Measurements from ENCODE around the gene ATG3. TPM values are rescaled to one million over a fixed set of nuclear protein-coding genes. Genes with fewer than 3 reads are reported as not detected.
A peak's percentile ranks its signal among the peaks of the same experiment; 100 is the strongest.

Gene ATG3
- 10 to 100 TPM; 25.7 to 76.2 (median 62.2) TPM for total RNA-seq
- polyA plus RNA-seq: 10 to 100 TPM; 28.9 to 54.1 (median 48.4) TPM
- long read RNA-seq, donor 1, transcript ATG3-201 (12 exons, 1,570 nt): major isoform, 6 of 11 reads
- long read RNA-seq, donor 1, partial matches to known transcripts: 0 of 11 reads
- long read RNA-seq, donor 1, other reads (novel, unspliced or antisense): 0 of 11 reads
- long read RNA-seq, donor 2, transcript ATG3-207 (2 exons, 2,758 nt): minor isoform, 6 of 22 reads
- long read RNA-seq, donor 2, transcript ATG3-201 (12 exons, 1,570 nt): major isoform, 13 of 22 reads
- long read RNA-seq, donor 2, partial matches to known transcripts: 0 of 22 reads
- long read RNA-seq, donor 2, other reads (novel, unspliced or antisense): 0 of 22 reads
- long read RNA-seq, donor 3, transcript ATG3-201 (12 exons, 1,570 nt): major isoform, 9 of 9 reads
- long read RNA-seq, donor 3, partial matches to known transcripts: 0 of 9 reads
- long read RNA-seq, donor 3, other reads (novel, unspliced or antisense): 0 of 9 reads
- long read RNA-seq, donor 4: 0 reads
- long read RNA-seq, donor 5, transcript ATG3-201 (12 exons, 1,570 nt): major isoform, 8 of 12 reads
- long read RNA-seq, donor 5, partial matches to known transcripts: 0 of 12 reads
- long read RNA-seq, donor 5, other reads (novel, unspliced or antisense): 0 of 12 reads
- long read RNA-seq, donor 6: 0 reads
- long read RNA-seq, donor 7, transcript ATG3-201 (12 exons, 1,570 nt): major isoform, 14 of 16 reads
- long read RNA-seq, donor 7, partial matches to known transcripts: 0 of 16 reads
- long read RNA-seq, donor 7, other reads (novel, unspliced or antisense): 0 of 16 reads
- long read RNA-seq, donor 8, transcript ATG3-201 (12 exons, 1,570 nt): major isoform, 7 of 18 reads
- long read RNA-seq, donor 8, partial matches to known transcripts: 0 of 18 reads
- long read RNA-seq, donor 8, other reads (novel, unspliced or antisense): 8 of 18 reads
- long read RNA-seq, donor 9, transcript ATG3-201 (12 exons, 1,570 nt): major isoform, 13 of 21 reads
- long read RNA-seq, donor 9, partial matches to known transcripts: 5 of 21 reads
- long read RNA-seq, donor 9, other reads (novel, unspliced or antisense): 0 of 21 reads
- long read RNA-seq, donor 10, partial matches to known transcripts: 0 of 4 reads
- long read RNA-seq, donor 10, other reads (novel, unspliced or antisense): 0 of 4 reads

- 0% methylated on average over 51 to 58 of the region's 58 CpGs for WGBS, 5 donors
These were observed at the start of gene ATG3, which contains the start of gene SLC35A5 for GRCh38 chr3:112561734-112562529. TSS of gene ATG3 (minus strand) at chr3:112561962. CDS start at chr3:112561528, 434 bp downstream. TSS of gene SLC35A5 (plus strand) at chr3:112562045. CDS start at chr3:112563404, 1,359 bp downstream.

GRCh38 chr3:112610121-112610520 lies 48.4 kb upstream of the ATG3 start:
- Histone ChIP-seq H3K27me3 (no peaks in the 10 kb centered on the region), H3K4me3 (no peak overlapping the region), H3K9me3 (no peaks in the 10 kb centered on the region), H3K36me3 (peaks cover 0 to 15% (median 1%) of the 10 kb centered on the region in 4 donors), H3K4me1 (no peaks in the 10 kb centered on the region), H3K27ac (no peak overlapping the region)
- TF ChIP-seq CTCF (IDR thresholded peaks at IDR 0.05) (no peak), EP300 (IDR thresholded peaks at IDR 0.05) (no peak), POLR2A (IDR thresholded peaks at IDR 0.05) (no peak), POLR2AphosphoS5 (IDR thresholded peaks at IDR 0.05) (no peak)
- 61 to 81% (median 74%) methylated on average over 3 of the region's 3 CpGs for WGBS, 5 donors
- no peak for DNase-seq
- intact Hi-C loops (cut with DNase I; ENCODE audit: low total_unique reads): no loop called here

More at GRCh38 chr3:112561734-112562529, at the start of gene ATG3, which contains the start of gene SLC35A5:
- intact Hi-C loops (cut with DNase I; ENCODE audit: low total_unique reads): no loop called here
- Histone ChIP-seq H3K9me3 (no peaks in the 10 kb centered on the region), H3K27me3 (no peaks in the 10 kb centered on the region), H3K27ac (peak within 1 kb of the TSS; percentile 95 to 99 (median 97)), H3K4me3 (peak within 1 kb of the TSS; percentile 83 to 96 (median 90)), H3K36me3 (peaks cover 0 to 28% (median 22%) of the 10 kb centered on the region in 4 donors), H3K4me1 (peaks cover 20 to 56% (median 38%) of the 10 kb centered on the region in 4 donors)
- no peak for TF ChIP-seq CTCF (IDR thresholded peaks at IDR 0.05)
- peak; percentile 89 to 96 (median 90) for TF ChIP-seq POLR2AphosphoS5 (IDR thresholded peaks at IDR 0.05)
- TF ChIP-seq EP300 (IDR thresholded peaks at IDR 0.05): no peak
- TF ChIP-seq POLR2A (IDR thresholded peaks at IDR 0.05): peak in 2 of 4 donors; percentile 56 to 83
- peak; percentile 99 for DNase-seq

GRCh38 chr3:112607863-112608262 lies 46.1 kb upstream of the ATG3 start:
- DNase-seq: no peak
- TF ChIP-seq EP300 (IDR thresholded peaks at IDR 0.05): no peak
- TF ChIP-seq CTCF (IDR thresholded peaks at IDR 0.05): no peak
- no peak for TF ChIP-seq POLR2A (IDR thresholded peaks at IDR 0.05)
- TF ChIP-seq POLR2AphosphoS5 (IDR thresholded peaks at IDR 0.05): no peak
- H3K4me3 ChIP-seq: no peak overlapping the region
- intact Hi-C loops (cut with DNase I; ENCODE audit: low total_unique reads): no loop called here
- no peaks in the 10 kb centered on the region for H3K4me1 ChIP-seq
- H3K27ac ChIP-seq: no peak overlapping the region
- no peaks in the 10 kb centered on the region for H3K27me3 ChIP-seq
- H3K9me3 ChIP-seq: no peaks in the 10 kb centered on the region
- peaks cover 0 to 16% (median 1%) of the 10 kb centered on the region in 4 donors for H3K36me3 ChIP-seq

Data from stomach (tissue), 19 donors.